GM12801 (cell line): ENCODE results near the gene ACTRT2.

ENCODE experiments used
- TF ChIP-seq, protein P1 (sequence below): IDR thresholded peaks from one replicate; pipeline ENCODE4 v1.5.1; 2011; ENCODE audit warnings: control low read depth; ENCODE audit not compliant: insufficient read length; ENCODE audit errors: extremely low read depth

ACTRT2 gene

GRCh38 chr1:3053366-3053980 is 32.2 kb downstream of the ACTRT2 start:
- TF ChIP-seq, protein P1, sequence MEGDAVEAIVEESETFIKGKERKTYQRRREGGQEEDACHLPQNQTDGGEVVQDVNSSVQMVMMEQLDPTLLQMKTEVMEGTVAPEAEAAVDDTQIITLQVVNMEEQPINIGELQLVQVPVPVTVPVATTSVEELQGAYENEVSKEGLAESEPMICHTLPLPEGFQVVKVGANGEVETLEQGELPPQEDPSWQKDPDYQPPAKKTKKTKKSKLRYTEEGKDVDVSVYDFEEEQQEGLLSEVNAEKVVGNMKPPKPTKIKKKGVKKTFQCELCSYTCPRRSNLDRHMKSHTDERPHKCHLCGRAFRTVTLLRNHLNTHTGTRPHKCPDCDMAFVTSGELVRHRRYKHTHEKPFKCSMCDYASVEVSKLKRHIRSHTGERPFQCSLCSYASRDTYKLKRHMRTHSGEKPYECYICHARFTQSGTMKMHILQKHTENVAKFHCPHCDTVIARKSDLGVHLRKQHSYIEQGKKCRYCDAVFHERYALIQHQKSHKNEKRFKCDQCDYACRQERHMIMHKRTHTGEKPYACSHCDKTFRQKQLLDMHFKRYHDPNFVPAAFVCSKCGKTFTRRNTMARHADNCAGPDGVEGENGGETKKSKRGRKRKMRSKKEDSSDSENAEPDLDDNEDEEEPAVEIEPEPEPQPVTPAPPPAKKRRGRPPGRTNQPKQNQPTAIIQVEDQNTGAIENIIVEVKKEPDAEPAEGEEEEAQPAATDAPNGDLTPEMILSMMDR: no peak

DNA sequence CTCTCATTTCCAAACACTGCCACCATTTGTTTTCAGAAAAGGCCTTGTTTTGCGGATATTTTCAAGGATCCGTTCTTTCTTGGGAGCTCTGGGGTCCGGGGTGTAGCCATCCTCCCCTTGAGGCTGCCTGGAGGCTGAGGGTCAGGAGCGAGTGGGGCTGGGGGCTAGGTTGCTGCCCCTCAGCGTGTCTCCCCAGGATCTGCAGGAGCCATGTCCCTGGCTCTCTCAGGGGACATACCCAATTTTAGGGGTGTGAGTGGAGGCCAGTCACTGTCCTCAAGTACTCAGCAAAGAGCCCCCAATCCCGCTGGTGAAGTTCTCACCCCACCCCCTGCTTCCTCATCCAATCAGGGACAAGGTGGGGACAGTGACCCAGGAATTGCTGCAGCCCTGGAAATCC is 32.7 kb downstream of the ACTRT2 start:
- TF ChIP-seq, protein P1: no peak

DNA sequence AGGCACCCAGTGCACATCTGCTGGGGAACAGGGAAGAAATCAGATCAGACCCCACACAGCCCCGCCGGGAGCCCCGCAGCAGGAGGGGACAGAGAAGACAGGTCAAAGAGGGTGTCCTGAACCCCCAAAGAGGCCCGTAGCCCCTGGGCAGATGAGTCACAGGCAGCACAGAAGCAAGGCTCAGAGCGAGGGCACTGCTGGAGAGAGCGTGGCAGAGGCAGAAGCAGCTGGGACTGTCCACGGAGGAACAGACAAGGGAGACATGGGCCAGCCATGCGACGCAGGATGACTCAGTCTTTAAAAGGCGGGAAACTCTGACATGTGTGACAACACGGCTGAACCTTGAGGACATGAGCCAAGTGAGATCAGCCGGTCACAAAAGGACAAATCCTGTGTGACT is 33.2 kb downstream of the ACTRT2 start:
- TF ChIP-seq, protein P1: no peak

- TF ChIP-seq, protein P1: no peak
Observed at GRCh38 chr1:3055051-3055450, 33.8 kb downstream of the ACTRT2 start.

DNA sequence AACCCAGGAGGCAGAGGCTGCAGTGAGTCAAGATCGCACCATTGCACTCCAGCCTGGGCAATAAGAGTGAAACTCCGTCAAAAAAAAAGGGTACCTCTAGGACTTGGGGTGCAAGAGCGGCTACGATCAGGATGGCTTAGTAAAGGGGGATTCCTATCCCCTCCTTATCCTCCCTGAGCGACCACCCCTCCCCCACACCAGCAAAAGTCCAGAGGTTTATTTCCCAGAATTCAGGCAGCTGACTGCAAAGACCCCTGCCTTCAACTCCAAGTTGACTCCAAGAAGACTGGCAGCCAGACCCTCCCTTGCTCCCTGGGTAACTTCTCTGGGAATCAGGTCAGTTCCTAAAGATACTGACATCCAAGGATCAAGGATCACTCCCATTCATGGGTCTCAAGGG is 35.4 kb downstream of the ACTRT2 start:
- TF ChIP-seq, protein P1: no peak

- TF ChIP-seq, protein P1: no peak
Observed at GRCh38 chr1:3058263-3059030, 37.2 kb downstream of the ACTRT2 start.

DNA sequence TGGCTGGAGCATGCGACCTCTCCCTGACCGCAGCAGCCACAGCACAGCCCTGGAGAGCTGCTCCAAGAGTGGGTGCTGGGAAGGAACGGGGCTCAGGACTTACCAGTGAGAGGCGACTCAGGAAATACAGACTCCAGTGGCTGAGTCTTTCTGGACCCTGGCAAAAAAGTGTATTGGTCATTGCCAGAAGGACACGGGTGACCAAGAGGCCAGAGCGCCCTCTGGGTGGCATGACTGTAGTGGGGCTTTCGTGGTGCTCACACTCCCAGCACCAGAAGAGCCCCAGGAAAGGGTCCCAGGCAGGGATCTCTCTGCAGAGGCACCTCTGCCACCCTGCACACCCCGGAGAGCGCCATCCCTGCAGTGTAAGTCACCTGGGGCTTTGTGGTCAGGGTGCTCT is 38.9 kb downstream of the ACTRT2 start:
- TF ChIP-seq, protein P1: no peak
